ENCODE results near the gene PRSS22. TPM values are rescaled to one million over a fixed set of nuclear protein-coding genes. Genes with fewer than 3 reads are reported as not detected.

The PRSS22 gene
- total and polyA plus RNA-seq, 2 donors (not counting 1 experiment from before 2014, with no cell fraction given) = not detected

DNA sequence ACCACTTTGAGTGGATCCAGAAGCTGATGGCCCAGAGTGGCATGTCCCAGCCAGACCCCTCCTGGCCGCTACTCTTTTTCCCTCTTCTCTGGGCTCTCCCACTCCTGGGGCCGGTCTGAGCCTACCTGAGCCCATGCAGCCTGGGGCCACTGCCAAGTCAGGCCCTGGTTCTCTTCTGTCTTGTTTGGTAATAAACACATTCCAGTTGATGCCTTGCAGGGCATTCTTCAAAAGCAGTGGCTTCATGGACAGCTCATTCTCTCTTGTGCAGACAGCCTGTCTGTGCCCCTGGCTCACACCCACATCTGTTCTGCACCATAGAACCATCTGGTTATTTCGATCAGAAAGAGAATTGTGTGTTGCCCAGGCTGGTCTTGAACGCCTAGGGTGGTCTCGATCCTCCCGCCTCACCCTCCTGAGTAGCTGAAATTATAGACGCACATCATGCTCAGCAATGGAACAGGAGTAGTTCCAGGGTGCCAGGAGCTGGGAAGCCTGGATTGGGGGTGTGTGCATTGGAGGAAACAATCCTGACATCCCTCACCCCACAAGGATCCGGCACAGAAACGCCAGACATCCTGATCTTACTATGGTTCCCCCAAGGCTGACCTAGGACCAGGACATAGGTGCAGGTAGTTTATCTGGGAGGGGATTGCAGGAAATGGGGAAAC, 36.3 kb downstream of the PRSS22 start:
- Histone ChIP-seq H3K4me1 (ENCODE audit: control insufficient read depth in 2 of 2, insufficient read depth in 2 of 2, low read length in 2 of 2) (no peaks in the 10 kb centered on the region), H3K4me3 (ENCODE audit: control extremely low read depth in 1 of 5, extremely low read depth in 1 of 5, insufficient read depth in 1 of 5, low read depth in 2 of 5, low read length in 4 of 5) (no peak overlapping the region), H2AFZ (ENCODE audit: insufficient read depth, low read depth, low read length, poor library complexity, severe bottlenecking) (no peak overlapping the region), H3K9me3 (ENCODE audit: control extremely low read depth in 1 of 3, control insufficient read depth in 2 of 3, insufficient read depth in 1 of 3, low read length in 2 of 3) (no peaks in the 10 kb centered on the region), H3K9ac (ENCODE audit: low read length) (no peak overlapping the region), H3K27me3 (replicated peaks in 1 of 4; ENCODE audit: control extremely low read depth in 1 of 4, control insufficient read depth in 3 of 4, insufficient read depth in 4 of 4, low read length in 3 of 4) (no peaks in the 10 kb centered on the region), H3K36me3 (replicated peaks in 1 of 2; ENCODE audit: control extremely low read depth in 1 of 2, control insufficient read depth in 1 of 2, extremely low read depth in 1 of 2, insufficient read depth in 2 of 2, low read length in 1 of 2) (no peaks in the 10 kb centered on the region), H4K20me1 (ENCODE audit: control insufficient read depth, insufficient read depth, low read length, poor library complexity, severe bottlenecking) (no peaks in the 10 kb centered on the region), H3K4me2 (replicated peaks; ENCODE audit: low read depth, low read length, poor library complexity, severe bottlenecking) (no peak overlapping the region), H3K79me2 (ENCODE audit: control insufficient read depth, insufficient read depth, low read length) (no peaks in the 10 kb centered on the region), H3K27ac (ENCODE audit: low read length in 2 of 2) (no peak overlapping the region)
- intact Hi-C loops (cut with micrococcal nuclease) = no loop called here
- WGBS (ENCODE audit: insufficient coverage) = 79% methylated on average over 3 of the region's 9 CpGs
- H3K9me3 Mint-ChIP-seq (ENCODE audit: insufficient read depth) = no peaks in the 10 kb centered on the region
- no peak overlapping the region for H3K4me3 Mint-ChIP-seq
- TF ChIP-seq CTCF (IDR thresholded peaks at IDR 0.05) = no peak
- no peak for TF ChIP-seq EZH2 (IDR thresholded peaks at IDR 0.05; ENCODE audit: borderline replicate concordance, insufficient read depth, low read depth, low read length, poor library complexity, severe bottlenecking)
- ATAC-seq (ENCODE audit: low read depth) (no peak), DNase-seq (no peak)
- H3K27ac Mint-ChIP-seq = no peak overlapping the region
- H3K27me3 Mint-ChIP-seq = peaks cover 7% of the 10 kb centered on the region
- ChIA-PET POLR2A (no interaction called here), CTCF (no interaction called here)
- H3K4me1 Mint-ChIP-seq = no peaks in the 10 kb centered on the region

- Histone ChIP-seq H3K27ac (ENCODE audit: low read length in 2 of 2) (no peak overlapping the region), H3K4me3 (ENCODE audit: control extremely low read depth in 1 of 5, extremely low read depth in 1 of 5, insufficient read depth in 1 of 5, low read depth in 2 of 5, low read length in 4 of 5) (no peak overlapping the region), H3K9ac (ENCODE audit: low read length) (no peak overlapping the region), H4K20me1 (ENCODE audit: control insufficient read depth, insufficient read depth, low read length, poor library complexity, severe bottlenecking) (no peaks in the 10 kb centered on the region), H3K36me3 (replicated peaks in 1 of 2; ENCODE audit: control extremely low read depth in 1 of 2, control insufficient read depth in 1 of 2, extremely low read depth in 1 of 2, insufficient read depth in 2 of 2, low read length in 1 of 2) (no peaks in the 10 kb centered on the region), H3K4me1 (ENCODE audit: control insufficient read depth in 2 of 2, insufficient read depth in 2 of 2, low read length in 2 of 2) (no peaks in the 10 kb centered on the region), H3K4me2 (replicated peaks; ENCODE audit: low read depth, low read length, poor library complexity, severe bottlenecking) (no peak overlapping the region), H3K27me3 (replicated peaks in 1 of 4; ENCODE audit: control extremely low read depth in 1 of 4, control insufficient read depth in 3 of 4, insufficient read depth in 4 of 4, low read length in 3 of 4) (no peaks in the 10 kb centered on the region), H3K79me2 (ENCODE audit: control insufficient read depth, insufficient read depth, low read length) (no peaks in the 10 kb centered on the region), H3K9me3 (ENCODE audit: control extremely low read depth in 1 of 3, control insufficient read depth in 2 of 3, insufficient read depth in 1 of 3, low read length in 2 of 3) (no peaks in the 10 kb centered on the region), H2AFZ (ENCODE audit: insufficient read depth, low read depth, low read length, poor library complexity, severe bottlenecking) (no peak overlapping the region)
- Mint-ChIP-seq H3K9me3 (ENCODE audit: insufficient read depth) (no peaks in the 10 kb centered on the region), H3K4me3 (no peak overlapping the region), H3K27me3 (peaks cover 7% of the 10 kb centered on the region), H3K27ac (no peak overlapping the region), H3K4me1 (no peaks in the 10 kb centered on the region)
- 89% methylated on average over 7 of the region's 14 CpGs for WGBS (ENCODE audit: insufficient coverage)
- no peak for TF ChIP-seq CTCF (IDR thresholded peaks at IDR 0.05)
- no peak for TF ChIP-seq EZH2 (IDR thresholded peaks at IDR 0.05; ENCODE audit: borderline replicate concordance, insufficient read depth, low read depth, low read length, poor library complexity, severe bottlenecking)
- ChIA-PET POLR2A (no interaction called here), CTCF (no interaction called here)
- DNase-seq (no peak), ATAC-seq (ENCODE audit: low read depth) (no peak)
- intact Hi-C loops (cut with micrococcal nuclease) = no loop called here
These were observed 37.0 kb downstream of the PRSS22 start for GRCh38 chr16:2820836-2821486.

Measured in B cell (primary cell).